Measurements from ENCODE around the gene KANSL1L.
"Not testable (repeated sequence)": the region's sequence is repeated elsewhere in the genome, so short reads cannot be mapped to it uniquely, and the experiment has no call there.

- not testable (repeated sequence) for TF ChIP-seq CTCF, POLR2A (IDR thresholded peaks at IDR 0.05)
Measured at GRCh38 chr2:210177115-210177514, 5.9 kb upstream of the KANSL1L start.
